ENCODE data around the gene PIAS4. TPM values are rescaled to one million over a fixed set of nuclear protein-coding genes. Genes with fewer than 3 reads are reported as not detected.

The PIAS4 gene
- total RNA-seq, 2 experiments from 2014 or later, result 34.2 to 35.6 TPM

DNA sequence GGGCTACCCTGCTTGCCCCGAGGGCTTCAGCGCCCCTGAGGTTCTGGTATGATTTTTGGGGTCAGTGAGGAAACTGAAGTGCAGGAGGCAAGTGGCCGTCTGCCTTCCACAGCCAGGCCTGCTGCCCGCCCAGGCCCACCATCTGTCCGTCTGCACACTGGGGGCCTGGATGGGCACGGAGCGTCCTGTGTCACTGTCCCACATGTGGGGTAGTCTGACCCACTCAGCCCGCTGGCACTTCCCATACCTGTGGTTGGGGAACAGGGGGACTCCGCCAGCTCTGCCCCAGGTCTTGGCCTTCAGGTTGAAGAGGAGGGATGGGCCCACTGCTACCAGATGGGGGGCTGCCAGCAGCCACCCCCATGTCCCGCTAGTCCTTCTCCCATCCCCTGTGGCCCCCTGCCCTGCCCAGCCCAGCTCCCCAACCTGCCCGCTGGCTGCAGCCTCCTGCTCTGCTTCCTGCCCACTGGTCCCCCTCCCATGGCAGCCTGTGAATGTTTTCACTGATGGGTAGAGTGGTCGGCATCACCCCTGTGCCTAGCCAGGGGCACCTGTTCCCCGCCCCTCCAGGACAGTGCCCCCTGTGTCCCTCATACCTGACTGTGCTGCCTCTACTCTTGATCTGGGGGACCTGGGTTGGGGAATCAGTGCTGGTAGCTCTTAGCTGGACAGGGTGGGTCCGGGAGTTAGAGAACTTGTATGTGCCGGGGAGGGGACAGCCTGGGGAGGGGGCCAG lies 9.5 kb downstream of the PIAS4 start:
- peaks cover 16% of the 10 kb centered on the region for H3K36me3 Mint-ChIP-seq (ENCODE audit: low read depth)
- no peak overlapping the region for H3K4me3 Mint-ChIP-seq
- H3K27ac Mint-ChIP-seq, result no peak overlapping the region
- peaks cover 2% of the 10 kb centered on the region for H3K9me3 Mint-ChIP-seq (ENCODE audit: insufficient read depth)
- DNase-seq, result no peak
- POLR2A ChIA-PET, result no interaction called here
- ATAC-seq, result no peak
- peaks cover 8% of the 10 kb centered on the region for H3K4me1 Mint-ChIP-seq (ENCODE audit: low read depth)
- CTCF ChIA-PET, result no interaction called here
- no peaks in the 10 kb centered on the region for H3K27me3 Mint-ChIP-seq (ENCODE audit: low read depth)

GRCh38 chr19:4018140-4018613 lies 10.6 kb downstream of the PIAS4 start:
- ChIA-PET POLR2A (no interaction called here), CTCF (no interaction called here)
- H3K4me3 Mint-ChIP-seq, result no peak overlapping the region
- H3K9me3 Mint-ChIP-seq (ENCODE audit: insufficient read depth), result peaks cover 3% of the 10 kb centered on the region
- peaks cover 18% of the 10 kb centered on the region for H3K36me3 Mint-ChIP-seq (ENCODE audit: low read depth)
- H3K27ac Mint-ChIP-seq, result no peak overlapping the region
- DNase-seq (no peak), ATAC-seq (no peak)
- no peaks in the 10 kb centered on the region for H3K27me3 Mint-ChIP-seq (ENCODE audit: low read depth)
- peaks cover 8% of the 10 kb centered on the region for H3K4me1 Mint-ChIP-seq (ENCODE audit: low read depth)

GRCh38 chr19:4018775-4019504 lies 11.4 kb downstream of the PIAS4 start:
- CTCF ChIA-PET, result no interaction called here

GRCh38 chr19:4019578-4019977 lies 12.0 kb downstream of the PIAS4 start:
- Mint-ChIP-seq H3K27ac (no peak overlapping the region), H3K4me3 (no peak overlapping the region), H3K9me3 (ENCODE audit: insufficient read depth) (peaks cover 3% of the 10 kb centered on the region), H3K4me1 (ENCODE audit: low read depth) (peaks cover 4% of the 10 kb centered on the region), H3K27me3 (ENCODE audit: low read depth) (no peaks in the 10 kb centered on the region), H3K36me3 (ENCODE audit: low read depth) (peaks cover 22% of the 10 kb centered on the region)
- ATAC-seq (no peak), DNase-seq (no peak)
- ChIA-PET POLR2A (no interaction called here), CTCF (no interaction called here)

More at GRCh38 chr19:4018775-4019504, 11.4 kb downstream of the PIAS4 start:
- Mint-ChIP-seq H3K27me3 (ENCODE audit: low read depth) (no peaks in the 10 kb centered on the region), H3K4me1 (ENCODE audit: low read depth) (peaks cover 8% of the 10 kb centered on the region), H3K36me3 (ENCODE audit: low read depth) (peaks cover 21% of the 10 kb centered on the region), H3K9me3 (ENCODE audit: insufficient read depth) (peaks cover 3% of the 10 kb centered on the region), H3K4me3 (no peak overlapping the region), H3K27ac (no peak overlapping the region)
- DNase-seq, result no peak
- no peak for ATAC-seq
- POLR2A ChIA-PET, result no interaction called here

DNA sequence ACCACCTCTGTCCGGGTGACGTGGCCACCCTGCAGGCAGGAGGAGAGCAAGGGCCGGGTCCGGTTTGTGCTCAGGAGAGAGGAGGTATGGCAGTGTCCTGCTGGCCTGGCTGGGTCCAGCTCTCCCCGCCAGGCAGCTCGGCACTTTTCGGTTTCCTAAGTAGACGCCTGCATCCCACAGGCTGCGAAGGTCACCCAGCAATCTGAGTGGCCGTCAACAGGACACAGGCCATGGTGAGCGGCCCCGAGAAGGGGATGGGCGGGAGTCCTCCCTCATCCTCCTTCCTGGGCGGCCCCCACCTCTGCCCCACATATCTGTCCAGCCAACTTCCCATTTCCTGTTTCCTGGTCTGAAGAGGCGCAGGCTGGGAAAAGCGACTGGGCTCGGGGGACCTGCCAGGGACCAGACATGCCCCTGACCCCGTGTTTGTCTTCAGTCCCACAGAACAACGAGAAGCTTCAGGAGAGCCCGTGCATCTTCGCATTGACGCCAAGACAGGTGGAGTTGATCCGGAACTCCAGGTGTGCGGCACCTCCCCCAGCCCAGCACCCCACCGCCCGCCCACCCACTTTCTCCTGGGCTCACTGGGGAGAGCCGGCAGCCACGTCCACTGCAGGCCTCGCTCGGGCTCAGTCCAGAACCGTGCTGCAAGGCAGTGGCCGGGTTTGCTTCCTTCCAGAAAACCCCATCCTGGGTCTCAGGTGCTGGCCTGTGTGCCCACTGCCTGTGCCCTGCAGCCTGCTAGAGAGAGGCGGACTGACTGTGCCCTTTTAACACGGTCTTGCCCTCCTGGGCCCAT lies 16.3 kb downstream of the PIAS4 start:
- no peaks in the 10 kb centered on the region for H3K4me1 Mint-ChIP-seq (ENCODE audit: low read depth)
- H3K36me3 Mint-ChIP-seq (ENCODE audit: low read depth), result peaks cover 26% of the 10 kb centered on the region
- no peak overlapping the region for H3K4me3 Mint-ChIP-seq
- no peak for ATAC-seq
- DNase-seq, result no peak
- no peak overlapping the region for H3K27ac Mint-ChIP-seq
- ChIA-PET CTCF (no interaction called here), POLR2A (no interaction called here)
- no peaks in the 10 kb centered on the region for H3K27me3 Mint-ChIP-seq (ENCODE audit: low read depth)
- H3K9me3 Mint-ChIP-seq (ENCODE audit: insufficient read depth), result peaks cover 3% of the 10 kb centered on the region

GRCh38 chr19:4025317-4025716 lies 17.8 kb downstream of the PIAS4 start:
- CTCF ChIA-PET, result no interaction called here
- DNase-seq (no peak), ATAC-seq (no peak)
- peaks cover 26% of the 10 kb centered on the region for H3K36me3 Mint-ChIP-seq (ENCODE audit: low read depth)
- H3K27ac Mint-ChIP-seq, result no peak overlapping the region
- peaks cover 3% of the 10 kb centered on the region for H3K9me3 Mint-ChIP-seq (ENCODE audit: insufficient read depth)
- POLR2A ChIA-PET, result no interaction called here
- no peak overlapping the region for H3K4me3 Mint-ChIP-seq
- H3K4me1 Mint-ChIP-seq (ENCODE audit: low read depth), result no peaks in the 10 kb centered on the region
- no peaks in the 10 kb centered on the region for H3K27me3 Mint-ChIP-seq (ENCODE audit: low read depth)

DNA sequence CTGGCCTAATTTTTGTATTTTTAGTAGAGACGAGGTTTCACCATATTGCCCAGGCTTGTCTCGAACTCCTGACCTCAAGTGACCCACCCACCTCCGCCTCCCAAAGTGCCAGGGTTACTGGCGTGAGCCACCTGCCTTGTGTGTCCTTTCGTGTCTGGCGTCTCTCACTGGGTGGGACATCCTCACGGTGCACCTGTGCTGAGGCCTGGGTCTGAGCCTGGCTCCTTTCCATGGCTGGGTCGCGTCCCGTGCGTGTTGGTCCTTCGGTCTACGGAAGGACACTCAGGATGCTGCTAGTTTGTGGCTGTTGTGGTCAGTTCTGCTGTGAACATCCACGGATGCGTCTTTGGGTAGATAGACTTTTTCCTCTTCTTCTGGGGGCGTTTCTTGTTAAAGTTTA lies 19.6 kb downstream of the PIAS4 start:
- POLR2A ChIA-PET, result no interaction called here

DNA sequence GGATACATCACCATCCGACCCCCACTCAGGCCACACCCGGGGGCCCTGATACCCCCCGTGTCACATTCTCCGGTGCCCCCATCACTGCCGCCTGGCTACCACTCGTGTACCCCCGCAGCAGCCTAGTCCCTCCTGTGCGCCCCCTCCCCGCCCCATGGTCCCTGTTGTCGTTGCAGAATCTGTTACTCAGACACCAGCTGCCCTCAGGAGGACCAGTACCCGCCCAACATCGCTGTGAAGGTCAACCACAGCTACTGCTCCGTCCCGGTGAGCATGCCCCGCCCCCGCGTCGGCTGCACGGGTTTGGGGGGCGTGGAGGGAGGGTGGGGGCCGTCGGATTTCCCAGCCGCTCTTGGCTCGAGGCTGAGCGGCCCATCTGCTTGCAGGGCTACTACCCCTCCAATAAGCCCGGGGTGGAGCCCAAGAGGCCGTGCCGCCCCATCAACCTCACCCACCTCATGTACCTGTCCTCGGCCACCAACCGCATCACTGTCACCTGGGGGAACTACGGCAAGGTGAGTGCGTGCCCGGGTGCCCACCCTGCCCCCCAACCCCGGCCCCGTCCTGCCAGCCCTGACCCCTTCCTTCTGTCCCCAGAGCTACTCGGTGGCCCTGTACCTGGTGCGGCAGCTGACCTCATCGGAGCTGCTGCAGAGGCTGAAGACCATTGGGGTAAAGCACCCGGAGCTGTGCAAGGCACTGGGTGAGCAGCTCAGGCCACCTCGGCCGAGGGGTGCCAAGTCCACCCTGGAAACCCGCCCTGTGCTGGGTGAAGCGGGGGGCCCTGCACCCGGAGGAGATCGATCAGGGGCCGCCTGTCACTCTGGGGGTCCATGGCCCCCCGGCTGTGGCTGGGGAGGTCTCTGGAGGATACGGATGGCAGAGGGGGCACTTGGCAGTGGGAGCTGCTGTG lies 21.1 kb downstream of the PIAS4 start:
- peaks cover 15% of the 10 kb centered on the region for H3K36me3 Mint-ChIP-seq (ENCODE audit: low read depth)

More for the DNA sequence above, 19.6 kb downstream of the PIAS4 start:
- no peaks in the 10 kb centered on the region for H3K4me1 Mint-ChIP-seq (ENCODE audit: low read depth)
- ATAC-seq, result no peak
- H3K27ac Mint-ChIP-seq, result no peak overlapping the region
- no peak overlapping the region for H3K4me3 Mint-ChIP-seq
- CTCF ChIA-PET, result no interaction called here
- peaks cover 18% of the 10 kb centered on the region for H3K36me3 Mint-ChIP-seq (ENCODE audit: low read depth)
- H3K27me3 Mint-ChIP-seq (ENCODE audit: low read depth), result no peaks in the 10 kb centered on the region
- peaks cover under 1% of the 10 kb centered on the region for H3K9me3 Mint-ChIP-seq (ENCODE audit: insufficient read depth)
- DNase-seq, result no peak

GRCh38 chr19:4029247-4029614 lies 21.7 kb downstream of the PIAS4 start:
- no peak overlapping the region for H3K27ac Mint-ChIP-seq

More for the DNA sequence above, 21.1 kb downstream of the PIAS4 start:
- ChIA-PET POLR2A (interaction anchor here (0.6 kb wide), 1 partner anchor 33 kb away, joined by 3 read pairs; no protein-coding TSS in a partner anchor), CTCF (no interaction called here)
- DNase-seq (no peak), ATAC-seq (no peak)
- Mint-ChIP-seq H3K4me3 (no peak overlapping the region), H3K27me3 (ENCODE audit: low read depth) (no peaks in the 10 kb centered on the region), H3K4me1 (ENCODE audit: low read depth) (no peaks in the 10 kb centered on the region), H3K9me3 (ENCODE audit: insufficient read depth) (no peaks in the 10 kb centered on the region), H3K27ac (no peak overlapping the region)

GRCh38 chr19:4030552-4030951 lies 23.0 kb downstream of the PIAS4 start:
- Mint-ChIP-seq H3K9me3 (ENCODE audit: insufficient read depth) (no peaks in the 10 kb centered on the region), H3K27me3 (ENCODE audit: low read depth) (no peaks in the 10 kb centered on the region), H3K27ac (no peak overlapping the region), H3K4me3 (no peak overlapping the region), H3K36me3 (ENCODE audit: low read depth) (peaks cover 6% of the 10 kb centered on the region), H3K4me1 (ENCODE audit: low read depth) (no peaks in the 10 kb centered on the region)
- DNase-seq (no peak), ATAC-seq (no peak)
- ChIA-PET POLR2A (no interaction called here), CTCF (no interaction called here)

More at GRCh38 chr19:4029247-4029614, 21.7 kb downstream of the PIAS4 start:
- DNase-seq, result no peak
- H3K4me3 Mint-ChIP-seq, result no peak overlapping the region
- no peaks in the 10 kb centered on the region for H3K4me1 Mint-ChIP-seq (ENCODE audit: low read depth)
- H3K9me3 Mint-ChIP-seq (ENCODE audit: insufficient read depth), result no peaks in the 10 kb centered on the region
- peaks cover 14% of the 10 kb centered on the region for H3K36me3 Mint-ChIP-seq (ENCODE audit: low read depth)
- no peaks in the 10 kb centered on the region for H3K27me3 Mint-ChIP-seq (ENCODE audit: low read depth)
- POLR2A ChIA-PET, result interaction anchor here (0.6 kb wide), 1 partner anchor 34 kb away, joined by 3 read pairs; no protein-coding TSS in a partner anchor
- CTCF ChIA-PET, result no interaction called here
- no peak for ATAC-seq

DNA sequence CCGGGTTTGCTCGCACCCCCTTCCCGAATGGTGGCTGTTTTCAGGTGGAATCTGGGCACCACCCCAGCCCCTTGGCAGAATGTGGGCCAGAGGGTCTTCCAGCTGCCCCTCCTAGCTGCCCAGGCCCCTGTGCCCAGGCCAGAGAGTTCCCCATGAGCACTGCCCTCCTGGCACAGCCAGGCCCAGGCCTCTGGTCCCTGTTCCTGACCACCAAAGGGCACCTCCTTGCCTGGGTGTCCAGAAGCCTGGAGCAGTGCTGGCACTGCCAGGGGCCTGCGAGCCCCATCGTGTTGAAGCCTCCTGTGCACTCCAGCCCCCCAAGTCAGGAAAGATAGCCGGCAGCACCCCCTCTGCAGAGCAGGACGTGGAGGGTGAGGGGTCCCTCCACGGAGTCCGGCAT lies 23.4 kb downstream of the PIAS4 start:
- ATAC-seq, result no peak
- no peaks in the 10 kb centered on the region for H3K9me3 Mint-ChIP-seq (ENCODE audit: insufficient read depth)
- POLR2A ChIA-PET, result no interaction called here
- no peaks in the 10 kb centered on the region for H3K4me1 Mint-ChIP-seq (ENCODE audit: low read depth)
- no peak overlapping the region for H3K4me3 Mint-ChIP-seq
- H3K27ac Mint-ChIP-seq, result no peak overlapping the region
- CTCF ChIA-PET, result no interaction called here
- no peaks in the 10 kb centered on the region for H3K27me3 Mint-ChIP-seq (ENCODE audit: low read depth)
- H3K36me3 Mint-ChIP-seq (ENCODE audit: low read depth), result peaks cover 5% of the 10 kb centered on the region
- no peak for DNase-seq
